ENCODE results near the gene CENPN.

DNA sequence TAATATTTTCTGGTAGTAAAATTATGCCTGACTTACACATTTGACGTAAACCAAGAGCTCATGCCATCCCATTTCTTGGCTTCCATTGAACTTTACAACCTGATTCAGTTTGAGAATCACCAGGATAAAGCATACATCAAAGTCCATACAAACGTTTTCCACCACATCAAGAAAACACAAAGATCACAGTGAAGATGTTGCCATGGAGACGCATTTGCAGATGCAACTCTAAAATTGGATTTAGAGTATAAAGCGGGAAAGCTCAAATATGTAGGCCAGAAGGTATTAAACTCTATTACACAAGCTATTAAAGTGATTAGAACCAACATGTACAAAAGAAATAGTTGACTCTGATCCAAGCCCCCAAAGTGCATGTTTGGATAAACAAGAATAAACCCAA, 59.7 kb downstream of the CENPN start:
- TF ChIP-seq CTCF (conservative IDR thresholded peaks at IDR 0.05 in 1 of 2, IDR thresholded peaks at IDR 0.05 in 1 of 2; ENCODE audit: extremely low read depth in 1 of 2, insufficient read depth in 1 of 2, low read depth in 1 of 2, low read length in 2 of 2), result no peak
- no peak for TF ChIP-seq EZH2 (IDR thresholded peaks at IDR 0.05; ENCODE audit: borderline replicate concordance, low read length)
